GM12891 (cell line): ENCODE measurements around the gene ME3.

ENCODE experiments used
- DNase-seq: peaks from one replicate; pipeline ENCODE4 v3.0.0; 2011; ENCODE audit warnings: low spot score; ENCODE audit not compliant: insufficient read length
- FAIRE-seq: peaks from 2 replicates; lab custom pipeline; 2011; peaks lifted over from hg19 to GRCh38; lab: Jason Lieb, UNC
- PAX5 ChIP-seq: IDR thresholded peaks from 2 replicates; pipeline ENCODE4 v1.6.1; 2011; ENCODE audit warnings: low read length, moderate library complexity, mild to moderate bottlenecking; ENCODE audit not compliant: insufficient read depth, severe bottlenecking
- POLR2A ChIP-seq: IDR thresholded peaks from 2 replicates; pipeline ENCODE4 v1.6.1; 2011; ENCODE audit warnings: low read depth, low read length, control low read depth
- POLR2AphosphoS5 ChIP-seq: IDR thresholded peaks from 2 replicates; pipeline ENCODE4 v1.6.1; 2011; ENCODE audit warnings: low read depth, low read length, control low read depth
- POU2F2 ChIP-seq: IDR thresholded peaks from 2 replicates; pipeline ENCODE4 v1.6.1; 2011; ENCODE audit warnings: low read depth, mild to moderate bottlenecking, control low read depth, low read length, moderate library complexity
- SPI1 ChIP-seq: IDR thresholded peaks from 2 replicates; pipeline ENCODE4 v1.6.1; 2011; ENCODE audit warnings: low read depth, low read length, control low read depth
- TAF1 ChIP-seq: IDR thresholded peaks from 2 replicates; pipeline ENCODE4 v1.6.1; 2011; ENCODE audit warnings: low read depth, low read length, control low read depth

The ME3 gene

GRCh38 chr11:86592659-86593451, 79.6 kb downstream of the ME3 start:
- TF ChIP-seq SPI1 (no peak), POU2F2 (0 out of 2 replicates have a peak, but pooled peaks have one; percentile 19), POLR2AphosphoS5 (peak; percentile 30; the same call in 1 of the 2 replicates), PAX5 (peak; percentile 54)
- DNase-seq (peak; percentile 32), FAIRE-seq (peak; percentile 85)

GRCh38 chr11:86592047-86592591, 80.3 kb downstream of the ME3 start:
- FAIRE-seq (no peak), DNase-seq (no peak)
- TF ChIP-seq POLR2AphosphoS5 (no peak), SPI1 (no peak), POU2F2 (no peak), POLR2A (no peak), TAF1 (no peak), PAX5 (no peak)

- TF ChIP-seq POLR2AphosphoS5: no peak
- no peak for TF ChIP-seq POLR2A
- no peak for TF ChIP-seq SPI1
- no peak for TF ChIP-seq PAX5
- no peak for TF ChIP-seq POU2F2
- no peak for TF ChIP-seq TAF1
- FAIRE-seq: no peak
- DNase-seq: no peak
These were observed 80.8 kb downstream of the ME3 start for GRCh38 chr11:86591631-86592030.

GRCh38 chr11:86589856-86590589, 82.4 kb downstream of the ME3 start:
- FAIRE-seq (peak; percentile 13), DNase-seq (no peak)
- TF ChIP-seq POLR2AphosphoS5 (no peak), PAX5 (no peak), TAF1 (no peak), SPI1 (no peak), POLR2A (no peak), POU2F2 (no peak)

- DNase-seq (no peak), FAIRE-seq (no peak)
- TF ChIP-seq TAF1 (no peak), POLR2AphosphoS5 (no peak)
These were observed 83.2 kb downstream of the ME3 start for GRCh38 chr11:86589204-86589603.

- no peak for TF ChIP-seq POLR2AphosphoS5
- no peak for TF ChIP-seq TAF1
- TF ChIP-seq SPI1: no peak
- TF ChIP-seq POLR2A: no peak
- TF ChIP-seq PAX5: no peak
- TF ChIP-seq POU2F2: no peak
- DNase-seq (no peak), FAIRE-seq (no peak)
These were observed 83.8 kb downstream of the ME3 start for GRCh38 chr11:86588566-86589090.

GRCh38 chr11:86587264-86588193, 84.9 kb downstream of the ME3 start:
- FAIRE-seq: no peak
- no peak for DNase-seq
- TF ChIP-seq POU2F2 (no peak), PAX5 (no peak), TAF1 (no peak), POLR2A (no peak), SPI1 (no peak), POLR2AphosphoS5 (no peak)

GRCh38 chr11:86586307-86586706, 86.1 kb downstream of the ME3 start:
- TF ChIP-seq POLR2A (no peak), POLR2AphosphoS5 (no peak), PAX5 (no peak), SPI1 (no peak), POU2F2 (no peak), TAF1 (no peak)
- FAIRE-seq (no peak), DNase-seq (no peak)
